Measurements from ENCODE around the gene TMEM116.

The TMEM116 gene

DNA sequence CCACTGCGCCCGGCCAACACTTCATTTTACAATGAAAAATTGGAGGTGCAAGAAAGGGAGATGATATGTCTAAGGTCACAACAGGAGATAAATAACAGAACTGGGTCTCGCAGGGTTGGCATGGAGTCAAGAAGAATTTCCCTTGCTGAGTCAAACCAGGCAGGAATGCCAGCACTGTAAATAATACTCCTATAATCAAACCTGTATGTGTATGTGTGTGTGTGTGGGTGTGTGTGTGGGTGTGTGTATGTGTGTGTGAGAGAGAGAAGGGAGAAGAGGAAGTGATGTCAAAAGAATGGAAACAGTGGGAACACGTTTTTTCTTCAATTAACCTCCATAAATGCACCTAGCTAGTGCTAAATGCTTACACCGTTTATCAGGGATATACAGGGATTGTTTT is 70.4 kb downstream of the TMEM116 start (continued):
- TF ChIP-seq EGR2 (tag by site-specific recombination; IDR thresholded peaks at IDR 0.05; ENCODE audit: low read depth) (peak; percentile 97), ZNF335 (tag by site-specific recombination; conservative IDR thresholded peaks at IDR 0.05) (no peak), ZNF214 (tag by site-specific recombination; IDR thresholded peaks at IDR 0.05; ENCODE audit: borderline replicate concordance) (no peak), ZNF660 (tag by site-specific recombination; IDR thresholded peaks at IDR 0.05) (no peak), ZNF658 (tag by site-specific recombination; IDR thresholded peaks at IDR 0.05) (no peak), KLF16 (tag by site-specific recombination; IDR thresholded peaks at IDR 0.05) (peak; percentile 67; the same call in 1 of the 2 replicates), ZNF768 (tag by site-specific recombination; IDR thresholded peaks at IDR 0.05) (no peak), ZNF555 (tag by site-specific recombination; conservative IDR thresholded peaks at IDR 0.05) (no peak), ZNF560 (tag by site-specific recombination; IDR thresholded peaks at IDR 0.05; ENCODE audit: borderline replicate concordance) (no peak), ZNF544 (tag by site-specific recombination; IDR thresholded peaks at IDR 0.05) (no peak), FEZF1 (tag by site-specific recombination; IDR thresholded peaks at IDR 0.05) (no peak), ZNF37A (tag by site-specific recombination; IDR thresholded peaks at IDR 0.05) (no peak), ZNF677 (tag by site-specific recombination; IDR thresholded peaks at IDR 0.05) (no peak), ZNF24 (tag by site-specific recombination; IDR thresholded peaks at IDR 0.05) (no peak), SCRT1 (tag by site-specific recombination; IDR thresholded peaks at IDR 0.05; ENCODE audit: borderline replicate concordance) (no peak), ZNF266 (tag by site-specific recombination; IDR thresholded peaks at IDR 0.05; ENCODE audit: low read depth) (no peak), ZNF112 (tag by site-specific recombination; IDR thresholded peaks at IDR 0.05) (no peak), ZNF514 (tag by site-specific recombination; IDR thresholded peaks at IDR 0.05) (no peak), ZNF433 (tag by site-specific recombination; IDR thresholded peaks at IDR 0.05; ENCODE audit: low read depth) (no peak), ZNF776 (tag by site-specific recombination; IDR thresholded peaks at IDR 0.05; ENCODE audit: borderline replicate concordance) (no peak), ZNF416 (tag by site-specific recombination; IDR thresholded peaks at IDR 0.05) (no peak)
- TF ChIP-seq, protein P1, sequence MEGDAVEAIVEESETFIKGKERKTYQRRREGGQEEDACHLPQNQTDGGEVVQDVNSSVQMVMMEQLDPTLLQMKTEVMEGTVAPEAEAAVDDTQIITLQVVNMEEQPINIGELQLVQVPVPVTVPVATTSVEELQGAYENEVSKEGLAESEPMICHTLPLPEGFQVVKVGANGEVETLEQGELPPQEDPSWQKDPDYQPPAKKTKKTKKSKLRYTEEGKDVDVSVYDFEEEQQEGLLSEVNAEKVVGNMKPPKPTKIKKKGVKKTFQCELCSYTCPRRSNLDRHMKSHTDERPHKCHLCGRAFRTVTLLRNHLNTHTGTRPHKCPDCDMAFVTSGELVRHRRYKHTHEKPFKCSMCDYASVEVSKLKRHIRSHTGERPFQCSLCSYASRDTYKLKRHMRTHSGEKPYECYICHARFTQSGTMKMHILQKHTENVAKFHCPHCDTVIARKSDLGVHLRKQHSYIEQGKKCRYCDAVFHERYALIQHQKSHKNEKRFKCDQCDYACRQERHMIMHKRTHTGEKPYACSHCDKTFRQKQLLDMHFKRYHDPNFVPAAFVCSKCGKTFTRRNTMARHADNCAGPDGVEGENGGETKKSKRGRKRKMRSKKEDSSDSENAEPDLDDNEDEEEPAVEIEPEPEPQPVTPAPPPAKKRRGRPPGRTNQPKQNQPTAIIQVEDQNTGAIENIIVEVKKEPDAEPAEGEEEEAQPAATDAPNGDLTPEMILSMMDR (tag by site-specific recombination; IDR thresholded peaks at IDR 0.05), result no peak
- TF ChIP-seq, protein P2, sequence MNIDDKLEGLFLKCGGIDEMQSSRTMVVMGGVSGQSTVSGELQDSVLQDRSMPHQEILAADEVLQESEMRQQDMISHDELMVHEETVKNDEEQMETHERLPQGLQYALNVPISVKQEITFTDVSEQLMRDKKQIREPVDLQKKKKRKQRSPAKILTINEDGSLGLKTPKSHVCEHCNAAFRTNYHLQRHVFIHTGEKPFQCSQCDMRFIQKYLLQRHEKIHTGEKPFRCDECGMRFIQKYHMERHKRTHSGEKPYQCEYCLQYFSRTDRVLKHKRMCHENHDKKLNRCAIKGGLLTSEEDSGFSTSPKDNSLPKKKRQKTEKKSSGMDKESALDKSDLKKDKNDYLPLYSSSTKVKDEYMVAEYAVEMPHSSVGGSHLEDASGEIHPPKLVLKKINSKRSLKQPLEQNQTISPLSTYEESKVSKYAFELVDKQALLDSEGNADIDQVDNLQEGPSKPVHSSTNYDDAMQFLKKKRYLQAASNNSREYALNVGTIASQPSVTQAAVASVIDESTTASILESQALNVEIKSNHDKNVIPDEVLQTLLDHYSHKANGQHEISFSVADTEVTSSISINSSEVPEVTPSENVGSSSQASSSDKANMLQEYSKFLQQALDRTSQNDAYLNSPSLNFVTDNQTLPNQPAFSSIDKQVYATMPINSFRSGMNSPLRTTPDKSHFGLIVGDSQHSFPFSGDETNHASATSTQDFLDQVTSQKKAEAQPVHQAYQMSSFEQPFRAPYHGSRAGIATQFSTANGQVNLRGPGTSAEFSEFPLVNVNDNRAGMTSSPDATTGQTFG (tag by site-specific recombination; IDR thresholded peaks at IDR 0.05; ENCODE audit: borderline replicate concordance), result 0 out of 2 replicates have a peak, but pooled peaks have one; percentile 40
- TF ChIP-seq, protein P3, sequence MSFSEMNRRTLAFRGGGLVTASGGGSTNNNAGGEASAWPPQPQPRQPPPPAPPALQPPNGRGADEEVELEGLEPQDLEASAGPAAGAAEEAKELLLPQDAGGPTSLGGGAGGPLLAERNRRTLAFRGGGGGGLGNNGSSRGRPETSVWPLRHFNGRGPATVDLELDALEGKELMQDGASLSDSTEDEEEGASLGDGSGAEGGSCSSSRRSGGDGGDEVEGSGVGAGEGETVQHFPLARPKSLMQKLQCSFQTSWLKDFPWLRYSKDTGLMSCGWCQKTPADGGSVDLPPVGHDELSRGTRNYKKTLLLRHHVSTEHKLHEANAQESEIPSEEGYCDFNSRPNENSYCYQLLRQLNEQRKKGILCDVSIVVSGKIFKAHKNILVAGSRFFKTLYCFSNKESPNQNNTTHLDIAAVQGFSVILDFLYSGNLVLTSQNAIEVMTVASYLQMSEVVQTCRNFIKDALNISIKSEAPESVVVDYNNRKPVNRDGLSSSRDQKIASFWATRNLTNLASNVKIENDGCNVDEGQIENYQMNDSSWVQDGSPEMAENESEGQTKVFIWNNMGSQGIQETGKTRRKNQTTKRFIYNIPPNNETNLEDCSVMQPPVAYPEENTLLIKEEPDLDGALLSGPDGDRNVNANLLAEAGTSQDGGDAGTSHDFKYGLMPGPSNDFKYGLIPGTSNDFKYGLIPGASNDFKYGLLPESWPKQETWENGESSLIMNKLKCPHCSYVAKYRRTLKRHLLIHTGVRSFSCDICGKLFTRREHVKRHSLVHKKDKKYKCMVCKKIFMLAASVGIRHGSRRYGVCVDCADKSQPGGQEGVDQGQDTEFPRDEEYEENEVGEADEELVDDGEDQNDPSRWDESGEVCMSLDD (tag by site-specific recombination; IDR thresholded peaks at IDR 0.05), result no peak
- TF ChIP-seq, protein P4, sequence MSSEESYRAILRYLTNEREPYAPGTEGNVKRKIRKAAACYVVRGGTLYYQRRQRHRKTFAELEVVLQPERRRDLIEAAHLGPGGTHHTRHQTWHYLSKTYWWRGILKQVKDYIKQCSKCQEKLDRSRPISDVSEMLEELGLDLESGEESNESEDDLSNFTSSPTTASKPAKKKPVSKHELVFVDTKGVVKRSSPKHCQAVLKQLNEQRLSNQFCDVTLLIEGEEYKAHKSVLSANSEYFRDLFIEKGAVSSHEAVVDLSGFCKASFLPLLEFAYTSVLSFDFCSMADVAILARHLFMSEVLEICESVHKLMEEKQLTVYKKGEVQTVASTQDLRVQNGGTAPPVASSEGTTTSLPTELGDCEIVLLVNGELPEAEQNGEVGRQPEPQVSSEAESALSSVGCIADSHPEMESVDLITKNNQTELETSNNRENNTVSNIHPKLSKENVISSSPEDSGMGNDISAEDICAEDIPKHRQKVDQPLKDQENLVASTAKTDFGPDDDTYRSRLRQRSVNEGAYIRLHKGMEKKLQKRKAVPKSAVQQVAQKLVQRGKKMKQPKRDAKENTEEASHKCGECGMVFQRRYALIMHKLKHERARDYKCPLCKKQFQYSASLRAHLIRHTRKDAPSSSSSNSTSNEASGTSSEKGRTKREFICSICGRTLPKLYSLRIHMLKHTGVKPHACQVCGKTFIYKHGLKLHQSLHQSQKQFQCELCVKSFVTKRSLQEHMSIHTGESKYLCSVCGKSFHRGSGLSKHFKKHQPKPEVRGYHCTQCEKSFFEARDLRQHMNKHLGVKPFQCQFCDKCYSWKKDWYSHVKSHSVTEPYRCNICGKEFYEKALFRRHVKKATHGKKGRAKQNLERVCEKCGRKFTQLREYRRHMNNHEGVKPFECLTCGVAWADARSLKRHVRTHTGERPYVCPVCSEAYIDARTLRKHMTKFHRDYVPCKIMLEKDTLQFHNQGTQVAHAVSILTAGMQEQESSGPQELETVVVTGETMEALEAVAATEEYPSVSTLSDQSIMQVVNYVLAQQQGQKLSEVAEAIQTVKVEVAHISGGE (tag by site-specific recombination; conservative IDR thresholded peaks at IDR 0.05; ENCODE audit: low read depth), result no peak
- TF ChIP-seq, protein P5, sequence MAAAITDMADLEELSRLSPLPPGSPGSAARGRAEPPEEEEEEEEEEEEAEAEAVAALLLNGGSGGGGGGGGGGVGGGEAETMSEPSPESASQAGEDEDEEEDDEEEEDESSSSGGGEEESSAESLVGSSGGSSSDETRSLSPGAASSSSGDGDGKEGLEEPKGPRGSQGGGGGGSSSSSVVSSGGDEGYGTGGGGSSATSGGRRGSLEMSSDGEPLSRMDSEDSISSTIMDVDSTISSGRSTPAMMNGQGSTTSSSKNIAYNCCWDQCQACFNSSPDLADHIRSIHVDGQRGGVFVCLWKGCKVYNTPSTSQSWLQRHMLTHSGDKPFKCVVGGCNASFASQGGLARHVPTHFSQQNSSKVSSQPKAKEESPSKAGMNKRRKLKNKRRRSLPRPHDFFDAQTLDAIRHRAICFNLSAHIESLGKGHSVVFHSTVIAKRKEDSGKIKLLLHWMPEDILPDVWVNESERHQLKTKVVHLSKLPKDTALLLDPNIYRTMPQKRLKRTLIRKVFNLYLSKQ (tag by site-specific recombination; IDR thresholded peaks at IDR 0.05; ENCODE audit: borderline replicate concordance), result no peak
- TF ChIP-seq, protein P6, sequence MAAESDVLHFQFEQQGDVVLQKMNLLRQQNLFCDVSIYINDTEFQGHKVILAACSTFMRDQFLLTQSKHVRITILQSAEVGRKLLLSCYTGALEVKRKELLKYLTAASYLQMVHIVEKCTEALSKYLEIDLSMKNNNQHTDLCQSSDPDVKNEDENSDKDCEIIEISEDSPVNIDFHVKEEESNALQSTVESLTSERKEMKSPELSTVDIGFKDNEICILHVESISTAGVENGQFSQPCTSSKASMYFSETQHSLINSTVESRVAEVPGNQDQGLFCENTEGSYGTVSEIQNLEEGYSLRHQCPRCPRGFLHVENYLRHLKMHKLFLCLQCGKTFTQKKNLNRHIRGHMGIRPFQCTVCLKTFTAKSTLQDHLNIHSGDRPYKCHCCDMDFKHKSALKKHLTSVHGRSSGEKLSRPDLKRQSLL (tag by site-specific recombination; IDR thresholded peaks at IDR 0.05), result no peak

Measured in HEK293 (cell line).